GM19452 (cell line): ENCODE data around the gene POLR2J.
A peak's percentile ranks its signal among the peaks of the same experiment; 100 is the strongest.
"Not testable (repeated sequence)": the region's sequence is repeated elsewhere in the genome, so short reads cannot be mapped to it uniquely, and the experiment has no call there.

Experiments used
- ATAC-seq: cut with Tn5 transposase; IDR thresholded peaks from one replicate; pipeline ENCODE4 v1.9.1; 2021; ENCODE audit not compliant: unreplicated experiment

The POLR2J gene

GRCh38 chr7:102467581-102468477, 10.9 kb downstream of the POLR2J start:
- no peak for ATAC-seq

- ATAC-seq = no peak
Observed at GRCh38 chr7:102466097-102466496, 12.6 kb downstream of the POLR2J start.

DNA sequence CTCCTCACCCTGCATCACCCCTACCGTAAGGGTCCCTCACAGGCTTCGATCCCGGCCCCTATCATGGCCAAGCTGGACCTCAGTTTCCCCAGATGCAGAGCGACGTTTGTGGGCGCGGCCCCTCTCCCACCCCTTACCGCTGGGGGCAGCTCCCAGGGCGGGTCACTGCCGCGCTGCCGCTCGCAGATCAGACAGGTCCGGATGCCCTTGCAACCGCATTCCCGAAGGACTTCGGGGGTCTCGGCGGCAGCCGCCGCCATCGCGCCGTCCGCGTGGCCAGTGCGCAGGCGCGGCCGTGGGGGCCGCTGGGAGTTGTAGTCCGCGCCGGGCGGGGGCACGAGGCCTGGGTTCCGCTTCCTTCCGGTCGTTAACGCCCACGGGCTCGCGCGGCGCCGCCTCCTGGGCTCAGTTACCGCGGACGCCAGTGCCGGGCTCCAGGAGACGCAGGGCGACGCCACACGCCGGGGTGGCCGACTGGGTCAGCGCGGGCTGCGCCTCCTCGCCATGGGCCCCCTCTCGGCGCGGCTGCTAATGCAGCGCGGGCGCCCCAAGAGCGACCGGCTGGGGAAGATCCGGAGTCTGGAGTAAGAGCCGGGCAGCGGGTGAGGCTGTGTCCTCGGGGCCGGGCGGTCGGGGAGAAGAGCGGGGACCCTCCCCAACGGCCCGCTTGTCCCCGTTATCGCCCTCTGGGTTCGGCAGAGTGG, 14.0 kb downstream of the POLR2J start, which contains the start of the genes ALKBH4 and LRWD1:
ALKBH4 (minus strand) TSS at position 287 of the 704 bp plus-strand sequence; CDS start at position 260, 27 bp downstream.
LRWD1 (plus strand) TSS at position 408 of the 704 bp plus-strand sequence; CDS start at position 505, 97 bp downstream.
- ATAC-seq = peak; percentile 94

DNA sequence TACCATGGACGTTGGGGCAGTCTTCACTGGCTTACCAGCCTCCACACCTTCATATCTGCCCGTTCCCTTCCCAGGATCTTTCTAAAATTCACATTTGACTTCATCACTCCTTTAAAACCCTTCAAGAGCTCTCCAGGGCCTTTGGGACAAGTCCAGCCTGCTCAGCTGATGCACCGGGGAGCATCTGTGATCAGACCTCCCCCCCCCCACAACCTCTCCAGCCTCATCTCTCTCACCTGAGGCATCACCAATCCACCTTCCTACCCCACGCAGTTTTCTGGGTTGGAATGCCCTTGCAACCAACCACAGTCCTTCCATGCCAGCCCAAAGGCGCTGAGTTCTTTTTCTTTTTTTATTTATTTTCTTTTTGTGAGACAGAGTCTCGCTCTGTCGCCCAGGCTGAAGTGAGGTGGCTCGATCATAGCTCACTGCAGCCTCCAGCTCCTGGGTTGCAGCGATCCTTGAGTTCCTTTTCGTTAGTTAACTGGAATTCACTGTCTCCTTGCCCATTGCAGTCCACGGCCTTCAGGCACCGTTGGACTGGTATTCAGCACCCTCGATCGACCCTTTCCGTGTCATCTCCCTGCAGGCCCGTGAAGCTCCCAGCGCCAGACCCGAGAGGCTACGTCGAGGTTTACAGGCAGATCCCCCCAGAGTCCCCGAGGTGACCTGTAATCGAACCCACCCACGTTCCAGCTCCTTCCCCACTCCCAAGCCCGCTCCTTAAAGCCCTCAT, 14.7 kb downstream of the POLR2J start:
- no peak for ATAC-seq

DNA sequence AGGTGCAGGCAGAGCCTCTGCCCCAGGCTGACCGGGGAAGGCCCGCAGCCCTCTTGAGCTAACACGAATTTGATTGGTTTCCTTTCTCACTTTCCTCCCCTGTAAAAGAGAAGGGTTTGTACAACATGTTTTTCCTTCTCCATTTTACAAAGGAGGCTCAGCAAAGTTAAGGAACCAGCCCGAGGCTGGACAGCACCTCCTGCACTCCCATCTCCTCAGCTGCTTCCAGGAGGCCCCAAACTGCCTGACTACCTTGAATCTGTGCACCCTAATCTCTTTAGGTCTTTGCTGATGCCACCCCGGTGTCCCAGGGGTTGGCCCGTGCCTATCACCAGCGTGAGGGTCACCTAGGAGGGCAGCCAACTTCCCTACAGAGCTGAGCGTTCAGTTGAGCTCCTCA, 18.3 kb downstream of the POLR2J start:
- ATAC-seq = no peak

DNA sequence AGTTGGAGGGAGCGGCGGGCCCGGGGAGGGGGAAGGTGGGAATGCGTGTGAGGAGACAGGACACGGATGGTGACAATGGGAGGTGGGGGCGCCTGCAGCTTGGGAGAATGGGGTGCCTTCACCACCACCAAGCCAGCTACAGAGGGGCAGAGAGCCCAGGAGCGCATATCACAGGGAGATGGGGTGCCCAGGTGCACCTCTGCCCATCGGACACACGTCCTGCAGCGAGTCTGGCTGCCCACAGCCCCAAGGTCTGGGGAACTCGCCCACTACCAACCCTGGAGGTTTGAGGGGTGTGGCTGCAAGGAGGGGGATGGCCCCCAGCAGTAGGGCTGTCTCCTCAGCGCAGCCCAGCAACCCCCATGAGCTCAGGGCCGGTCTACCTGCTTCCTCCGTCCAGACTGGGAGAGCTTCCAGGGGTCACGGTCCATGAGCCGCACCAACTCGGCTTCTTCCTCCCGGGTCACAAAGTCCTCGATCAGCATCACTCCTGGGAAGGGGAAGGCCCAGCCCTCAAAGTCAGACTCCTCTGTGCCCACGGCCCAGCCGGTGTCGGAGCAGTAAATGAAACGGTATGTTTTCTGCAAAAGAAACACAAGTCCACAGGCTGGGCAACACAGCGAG, 19.4 kb downstream of the POLR2J start:
- ATAC-seq = no peak

- ATAC-seq = no peak
Observed at GRCh38 chr7:102457352-102457924, 21.3 kb downstream of the POLR2J start.

DNA sequence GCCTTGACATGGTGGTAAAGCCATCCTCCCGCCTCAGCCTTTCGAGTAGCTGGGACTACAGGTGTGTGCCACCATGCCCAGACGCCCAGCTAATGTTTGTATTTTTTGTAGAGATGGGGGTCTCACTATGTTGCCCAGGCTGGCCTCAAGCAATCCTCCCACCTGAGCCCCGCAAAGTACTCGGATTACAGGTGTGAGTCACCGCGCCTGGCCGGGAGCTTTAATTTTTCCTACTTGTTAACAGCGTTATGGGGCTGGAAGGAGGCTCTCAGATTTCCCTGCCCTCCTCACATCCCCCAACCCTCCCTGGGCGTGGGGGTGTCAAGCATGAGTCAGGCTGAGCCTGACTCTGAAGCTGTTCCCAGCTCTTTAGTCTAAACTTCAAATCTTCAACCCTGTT, 22.4 kb downstream of the POLR2J start:
- no peak for ATAC-seq

DNA sequence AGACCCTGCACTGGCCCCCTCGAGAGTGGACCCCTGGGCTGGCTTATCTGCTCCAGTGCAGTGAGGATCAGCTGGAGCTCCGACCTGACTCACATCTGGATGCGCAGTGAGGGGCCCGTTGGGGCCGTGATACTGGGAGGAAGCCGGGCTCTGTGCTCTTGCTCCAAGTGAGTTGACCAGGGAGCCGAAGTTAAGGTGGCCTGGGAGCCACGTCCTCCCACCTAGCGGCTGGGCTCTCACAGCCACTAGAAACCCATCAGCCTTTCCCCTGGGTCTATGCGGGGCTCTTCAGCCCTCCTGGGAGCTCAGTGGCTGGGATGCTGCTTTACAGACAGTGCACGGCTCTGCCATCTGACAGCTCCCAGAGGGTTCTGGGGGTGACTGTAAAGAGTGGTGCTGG, 23.1 kb downstream of the POLR2J start:
- no peak for ATAC-seq

GRCh38 chr7:102454932-102455331, 23.8 kb downstream of the POLR2J start:
- ATAC-seq = not testable (repeated sequence)

GRCh38 chr7:102454468-102454867, 24.3 kb downstream of the POLR2J start:
- no peak for ATAC-seq

DNA sequence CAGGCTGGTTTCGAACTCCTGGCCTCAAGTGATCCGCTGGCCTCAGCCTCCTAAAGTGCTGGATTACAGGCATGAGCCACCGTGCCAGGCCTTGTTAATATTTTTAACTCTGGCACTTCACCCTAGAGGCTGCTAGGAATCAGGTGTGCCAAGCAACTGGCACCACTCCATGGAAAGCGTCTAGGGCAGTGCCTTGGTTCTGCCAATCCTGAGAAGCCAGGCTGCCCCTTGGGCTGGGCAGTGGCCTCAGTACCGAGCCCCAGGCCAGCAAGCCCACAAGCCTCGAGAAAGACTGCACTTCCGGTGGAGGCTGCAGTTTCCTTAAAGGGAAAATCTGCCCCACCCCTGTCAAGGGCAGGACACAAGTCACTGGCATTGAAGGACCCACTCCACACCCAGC, 25.4 kb downstream of the POLR2J start:
- no peak for ATAC-seq

GRCh38 chr7:102452451-102452850, 26.3 kb downstream of the POLR2J start:
- no peak for ATAC-seq

DNA sequence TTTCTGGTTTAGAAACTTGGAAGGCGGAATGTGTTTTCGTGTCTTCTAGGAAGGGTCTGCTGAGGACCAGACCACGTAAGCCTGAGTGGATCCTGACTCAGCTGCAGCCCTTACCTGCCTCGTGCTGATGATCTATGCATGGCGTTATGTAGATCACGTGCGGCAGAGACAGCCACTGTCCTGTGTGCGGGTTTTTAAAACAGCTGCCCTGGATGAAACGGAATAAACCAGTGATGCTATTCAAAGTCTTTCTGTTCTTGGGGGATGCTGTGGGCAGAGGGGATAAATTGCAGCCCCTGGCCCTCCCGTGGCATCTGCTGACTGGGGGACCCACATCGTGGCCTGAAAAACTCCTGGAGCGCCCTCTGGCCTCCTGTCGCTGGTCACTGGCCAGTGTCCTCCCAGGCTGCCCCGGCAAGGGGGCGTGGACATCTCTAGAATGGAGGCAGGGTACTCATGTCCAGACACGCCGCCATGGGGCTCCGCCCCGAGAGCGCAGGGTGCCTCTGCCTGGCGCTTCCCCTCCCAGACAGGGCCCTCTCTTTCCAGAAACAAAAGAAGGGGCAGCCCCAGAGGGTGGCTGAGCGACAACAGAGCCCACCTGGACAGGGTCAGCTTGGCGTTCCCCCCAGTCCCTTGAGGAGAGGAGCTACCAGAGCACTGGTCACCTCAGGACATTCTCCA, 27.2 kb downstream of the POLR2J start:
- ATAC-seq = no peak

DNA sequence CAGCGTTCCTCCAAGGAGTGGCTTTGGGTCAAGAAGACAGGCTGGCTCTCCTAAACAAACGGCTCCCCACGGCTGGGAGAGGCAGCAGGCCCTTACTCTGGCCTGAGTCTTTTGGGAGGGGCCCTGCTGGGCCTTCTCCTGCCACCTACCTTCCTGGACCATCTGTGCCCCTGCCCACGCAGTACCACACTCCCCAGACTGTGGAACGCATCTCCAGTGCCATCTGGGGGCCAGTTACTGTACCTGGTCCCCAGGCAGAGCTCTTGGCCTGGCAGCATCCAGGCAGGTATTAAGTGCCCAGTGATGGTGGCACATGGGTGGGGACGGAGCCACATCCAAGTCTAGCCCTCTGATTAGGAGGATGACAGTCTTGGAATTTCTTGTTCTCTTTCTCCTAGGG, 28.5 kb downstream of the POLR2J start:
- ATAC-seq = no peak

GRCh38 chr7:102449136-102449535, 29.6 kb downstream of the POLR2J start:
- no peak for ATAC-seq

GRCh38 chr7:102447311-102447710, 31.4 kb downstream of the POLR2J start:
- no peak for ATAC-seq

DNA sequence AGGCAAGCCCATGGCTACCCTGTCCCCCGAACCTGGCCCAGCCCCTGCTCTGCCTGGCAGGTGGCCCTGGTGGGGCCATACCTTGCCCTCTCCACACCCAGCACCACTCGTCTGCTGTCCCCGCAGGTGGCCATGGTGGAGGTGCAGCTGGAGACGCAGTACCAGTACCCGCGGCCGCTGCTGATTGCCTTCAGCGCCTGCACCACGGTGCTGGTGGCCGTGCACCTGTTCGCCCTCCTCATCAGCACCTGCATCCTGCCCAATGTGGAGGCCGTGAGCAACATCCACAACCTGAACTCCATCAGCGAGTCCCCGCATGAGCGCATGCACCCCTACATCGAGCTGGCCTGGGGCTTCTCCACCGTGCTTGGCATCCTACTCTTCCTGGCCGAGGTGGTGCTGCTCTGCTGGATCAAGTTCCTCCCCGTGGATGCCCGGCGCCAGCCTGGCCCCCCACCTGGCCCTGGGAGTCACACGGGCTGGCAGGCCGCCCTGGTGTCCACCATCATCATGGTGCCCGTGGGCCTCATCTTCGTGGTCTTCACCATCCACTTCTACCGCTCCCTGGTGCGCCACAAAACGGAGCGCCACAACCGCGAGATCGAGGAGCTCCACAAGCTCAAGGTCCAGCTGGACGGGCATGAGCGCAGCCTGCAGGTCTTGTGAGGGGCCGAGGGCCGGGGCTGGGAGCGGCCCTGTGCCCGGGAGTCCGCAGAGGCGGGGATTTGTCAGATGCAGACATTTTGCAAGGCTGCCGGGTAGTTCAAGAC, 32.1 kb downstream of the POLR2J start:
- no peak for ATAC-seq

DNA sequence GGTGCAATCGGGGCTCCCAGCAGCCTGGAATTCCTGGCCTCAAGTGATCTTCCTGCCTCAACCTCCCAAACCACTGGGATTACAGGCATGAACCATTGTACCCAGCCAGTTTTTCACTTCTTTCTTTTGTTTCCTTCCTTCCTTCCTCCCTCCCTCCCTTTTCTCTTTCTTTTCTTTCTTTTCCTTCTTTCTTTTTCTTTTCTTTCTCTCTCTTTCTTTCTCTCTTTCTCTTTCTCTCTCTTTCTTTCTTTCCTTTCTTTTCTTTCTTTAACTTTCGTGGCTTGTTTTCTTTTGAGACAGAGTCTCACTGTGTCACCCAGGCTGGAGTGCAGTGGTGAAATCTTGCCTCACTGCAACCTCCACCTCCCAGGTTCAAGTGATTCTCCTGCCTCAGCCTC, 33.0 kb downstream of the POLR2J start:
- no peak for ATAC-seq
